Activated CD8-positive, alpha-beta T cell treated with anti-CD3 and anti-CD28 coated beads for 36 hours (primary cell): ENCODE measurements around the gene SP140. TPM values are rescaled to one million over a fixed set of nuclear protein-coding genes. Genes with fewer than 3 reads are reported as not detected.
A peak's percentile ranks its signal among the peaks of the same experiment; 100 is the strongest.

Source experiments
- ATAC-seq: fragments of 200-7000 bp; cut with Tn5 transposase; one replicate; pipeline ENCODE4 v1.10.0; 2021; ENCODE audit warnings: mild to moderate bottlenecking, moderate library complexity
- CTCF ChIA-PET: fragments of 350-600 bp; sonication (Branson Sonifier 250); formaldehyde crosslinking; loops from one replicate; lab custom pipeline; 2021; ENCODE audit warnings: antibody characterized with exemption; lab: Charles Lee
- POLR2A ChIA-PET: fragments of 350-600 bp; sonication (Branson Sonifier 250); formaldehyde crosslinking; loops from one replicate; lab custom pipeline; 2021; ENCODE audit warnings: antibody characterized with exemption; lab: Charles Lee
- DNase-seq: peaks from one replicate; pipeline ENCODE4 v3.0.0-alpha.2; 2020
- H3K27ac Mint-ChIP-seq: one replicate; pipeline ENCODE4 v1.8.0; 2021; ENCODE audit warnings: mild to moderate bottlenecking, mixed read lengths
- H3K27me3 Mint-ChIP-seq: one replicate; pipeline ENCODE4 v1.8.0; 2021; ENCODE audit warnings: mixed read lengths
- H3K36me3 Mint-ChIP-seq: one replicate; pipeline ENCODE4 v1.8.0; 2021; ENCODE audit warnings: low read depth, mixed read lengths
- H3K4me1 Mint-ChIP-seq: one replicate; pipeline ENCODE4 v1.8.0; 2021; ENCODE audit warnings: low read depth, mixed read lengths
- H3K4me3 Mint-ChIP-seq: one replicate; pipeline ENCODE4 v1.8.0; 2021; ENCODE audit warnings: mild to moderate bottlenecking, moderate library complexity, mixed read lengths
- H3K9me3 Mint-ChIP-seq: one replicate; pipeline ENCODE4 v1.8.0; 2021; ENCODE audit warnings: mixed read lengths
- intact Hi-C: fragments of 100-400 bp; cut with micrococcal nuclease; formaldehyde crosslinking; loops from one replicate; pipeline ENCODE4 v1.10.0; 2022
- total RNA-seq, 2 experiments: library from RNA; stranded (reverse); gene quantifications; one replicate each; pipeline ENCODE4 v1.2.3, GENCODE V29; 2021
- TF ChIP-seq, protein P1 (sequence below): fragments of 200-600 bp; IDR thresholded peaks from one replicate; pipeline ENCODE4 v1.8.0; 2022; ENCODE audit warnings: antibody characterized with exemption, mild to moderate bottlenecking

The SP140 gene
- total RNA-seq, 2 experiments from 2014 or later = 78.1 to 78.3 TPM

DNA sequence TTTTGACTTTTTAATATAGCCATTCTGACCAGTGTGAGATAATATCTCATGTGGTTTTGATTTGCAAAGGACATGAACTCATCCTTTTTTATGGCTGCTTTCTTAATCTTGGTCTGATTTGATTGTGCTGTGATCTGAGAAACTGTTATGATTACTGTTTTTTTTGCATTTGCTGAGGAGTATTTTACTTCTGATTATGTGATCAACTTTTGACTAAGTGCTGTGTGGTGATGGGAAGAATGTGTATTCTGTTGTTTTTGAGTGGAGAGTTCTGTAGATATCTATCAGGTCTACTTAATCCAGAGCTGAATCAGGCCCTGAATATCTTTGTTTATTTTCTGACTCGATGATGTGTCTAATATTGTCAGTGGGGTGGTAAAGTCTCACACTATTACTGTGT, 118.2 kb downstream of the SP140 start:
- ATAC-seq (peak; percentile 12), DNase-seq (no peak)
- CTCF ChIA-PET = no interaction called here
- H3K4me3 Mint-ChIP-seq = no peak overlapping the region
- POLR2A ChIA-PET = interaction anchor here (1.1 kb wide), 1 partner anchor 37 kb away, joined by 3 read pairs; no protein-coding TSS in a partner anchor
- peaks cover 71% of the 10 kb centered on the region for H3K36me3 Mint-ChIP-seq
- H3K4me1 Mint-ChIP-seq = peaks cover 55% of the 10 kb centered on the region
- TF ChIP-seq, protein P1, sequence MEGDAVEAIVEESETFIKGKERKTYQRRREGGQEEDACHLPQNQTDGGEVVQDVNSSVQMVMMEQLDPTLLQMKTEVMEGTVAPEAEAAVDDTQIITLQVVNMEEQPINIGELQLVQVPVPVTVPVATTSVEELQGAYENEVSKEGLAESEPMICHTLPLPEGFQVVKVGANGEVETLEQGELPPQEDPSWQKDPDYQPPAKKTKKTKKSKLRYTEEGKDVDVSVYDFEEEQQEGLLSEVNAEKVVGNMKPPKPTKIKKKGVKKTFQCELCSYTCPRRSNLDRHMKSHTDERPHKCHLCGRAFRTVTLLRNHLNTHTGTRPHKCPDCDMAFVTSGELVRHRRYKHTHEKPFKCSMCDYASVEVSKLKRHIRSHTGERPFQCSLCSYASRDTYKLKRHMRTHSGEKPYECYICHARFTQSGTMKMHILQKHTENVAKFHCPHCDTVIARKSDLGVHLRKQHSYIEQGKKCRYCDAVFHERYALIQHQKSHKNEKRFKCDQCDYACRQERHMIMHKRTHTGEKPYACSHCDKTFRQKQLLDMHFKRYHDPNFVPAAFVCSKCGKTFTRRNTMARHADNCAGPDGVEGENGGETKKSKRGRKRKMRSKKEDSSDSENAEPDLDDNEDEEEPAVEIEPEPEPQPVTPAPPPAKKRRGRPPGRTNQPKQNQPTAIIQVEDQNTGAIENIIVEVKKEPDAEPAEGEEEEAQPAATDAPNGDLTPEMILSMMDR = no peak
- intact Hi-C loops = no loop called here
- peak overlapping the region; percentile 66 for H3K27ac Mint-ChIP-seq
- H3K27me3 Mint-ChIP-seq = no peaks in the 10 kb centered on the region
- H3K9me3 Mint-ChIP-seq = peaks cover 41% of the 10 kb centered on the region

DNA sequence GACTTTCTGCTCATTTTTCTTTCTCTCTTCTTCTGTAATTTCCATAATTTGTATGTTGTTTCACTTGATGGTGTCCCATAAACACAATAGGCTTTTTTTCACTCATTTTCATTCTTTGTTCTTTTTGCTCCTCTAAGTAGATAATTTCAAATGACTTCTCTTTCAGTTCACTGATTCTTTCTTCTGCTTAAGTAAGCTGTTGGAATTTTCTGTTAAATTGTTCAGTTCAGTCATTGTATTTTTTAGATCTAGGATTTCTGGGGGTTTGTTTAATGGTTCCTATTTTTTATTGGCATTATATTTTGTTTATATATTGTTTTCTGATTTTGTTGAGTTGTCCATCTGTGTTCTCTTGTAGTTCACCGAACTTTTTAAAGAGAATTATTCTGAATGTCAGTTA, 120.9 kb downstream of the SP140 start:
- ChIA-PET POLR2A (interaction anchor here (1.0 to 1.9 kb wide), 5 partner anchors 17 to 91 kb away, joined by 3 to 9 read pairs (median 3); partner anchors contain the start of gene SP140L), CTCF (no interaction called here)
- TF ChIP-seq, protein P1 = no peak
- Mint-ChIP-seq H3K4me1 (peaks cover 76% of the 10 kb centered on the region), H3K4me3 (no peak overlapping the region), H3K27me3 (no peaks in the 10 kb centered on the region), H3K36me3 (peaks cover 78% of the 10 kb centered on the region), H3K27ac (peak overlapping the region; percentile 31), H3K9me3 (peaks cover 39% of the 10 kb centered on the region)
- DNase-seq = no peak
- intact Hi-C loops = no loop called here
- ATAC-seq = no peak

DNA sequence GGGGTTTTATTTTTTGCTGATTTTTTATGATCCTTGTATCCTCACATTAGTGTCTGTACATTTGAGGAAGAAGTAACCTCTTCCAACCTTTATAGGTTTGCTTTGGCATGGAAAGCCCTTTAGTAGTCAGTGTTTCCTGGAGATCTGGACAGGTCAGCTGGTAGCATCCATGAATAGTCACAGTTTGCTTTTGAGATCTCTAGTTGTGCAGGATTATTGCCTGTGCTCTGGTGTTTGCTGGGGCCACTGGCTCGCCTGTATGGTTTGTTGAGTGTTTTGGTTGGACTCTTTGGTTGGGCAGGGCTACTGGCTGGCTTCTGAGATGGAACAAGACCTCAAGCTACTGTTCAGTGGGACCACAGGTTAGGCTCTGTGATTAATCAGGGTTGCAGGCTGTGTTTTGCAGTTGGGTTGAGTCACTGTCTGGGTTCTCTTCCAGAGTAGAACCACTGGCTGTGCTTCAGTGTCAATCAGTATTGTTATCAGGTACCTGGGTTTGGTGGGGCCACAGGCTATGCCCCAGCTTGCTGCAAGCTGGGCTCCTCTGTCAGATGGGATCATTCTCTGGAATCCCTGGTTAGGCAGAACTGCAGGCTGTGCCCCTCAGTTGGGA, 121.5 kb downstream of the SP140 start:
- Mint-ChIP-seq H3K36me3 (peaks cover 79% of the 10 kb centered on the region), H3K27ac (peak overlapping the region; percentile 94), H3K27me3 (no peaks in the 10 kb centered on the region), H3K9me3 (peaks cover 39% of the 10 kb centered on the region), H3K4me3 (no peak overlapping the region), H3K4me1 (peaks cover 79% of the 10 kb centered on the region)
- ChIA-PET CTCF (interaction anchor here (0.9 to 1.4 kb wide), 2 partner anchors 11 to 13 kb away, joined by 3 to 4 read pairs; no protein-coding TSS in a partner anchor), POLR2A (interaction anchor here (1.0 to 1.9 kb wide), 6 partner anchors 11 to 92 kb away, joined by 3 to 9 read pairs (median 4); partner anchors contain the start of gene SP140L)
- DNase-seq (no peak), ATAC-seq (peak; percentile 55)
- intact Hi-C loops = no loop called here
- TF ChIP-seq, protein P1 = no peak

DNA sequence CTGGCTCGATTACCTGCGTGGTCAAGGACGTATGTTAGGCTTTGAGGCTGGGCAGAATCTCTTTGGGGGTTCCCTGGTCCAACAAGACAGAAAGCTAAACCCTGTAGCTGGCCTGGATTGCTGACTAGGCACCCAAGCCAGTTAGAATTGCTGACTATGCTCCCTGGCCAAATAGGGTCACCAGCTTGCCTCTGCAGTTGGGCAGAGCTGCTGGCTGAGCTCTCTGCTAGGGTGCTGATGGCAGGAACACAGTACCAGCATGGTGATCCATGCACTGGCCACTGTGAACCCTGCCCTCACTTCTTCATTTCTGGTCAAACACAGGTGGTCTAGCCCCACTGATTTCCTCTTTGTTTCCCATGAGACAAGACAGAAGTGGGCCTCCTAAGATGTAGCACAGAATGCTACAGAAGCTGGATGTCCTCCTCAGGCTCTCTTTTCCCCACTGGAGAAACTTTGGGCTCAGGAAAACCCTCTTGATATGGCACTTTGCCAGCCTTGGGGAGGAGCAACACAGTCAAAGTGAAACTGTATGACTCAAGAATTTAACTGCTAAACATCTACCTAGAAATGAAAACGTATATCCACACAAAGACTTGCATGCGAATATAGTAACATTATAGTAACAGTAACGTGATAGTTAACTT, 122.2 kb downstream of the SP140 start:
- DNase-seq (peak; percentile 63), ATAC-seq (peak; percentile 71)
- Mint-ChIP-seq H3K36me3 (peaks cover 76% of the 10 kb centered on the region), H3K27ac (peak overlapping the region; percentile 94), H3K9me3 (peaks cover 38% of the 10 kb centered on the region), H3K4me1 (peaks cover 76% of the 10 kb centered on the region), H3K4me3 (peak overlapping the region; percentile 45), H3K27me3 (no peaks in the 10 kb centered on the region)
- CTCF ChIA-PET = interaction anchor here (0.9 to 1.5 kb wide), 4 partner anchors 12 to 20 kb away, joined by 3 to 4 read pairs (median 4); no protein-coding TSS in a partner anchor
- TF ChIP-seq, protein P1 = no peak
- intact Hi-C loops = no loop called here
- POLR2A ChIA-PET = interaction anchor here (1.0 to 1.9 kb wide), 5 partner anchors 12 to 84 kb away, joined by 3 to 9 read pairs (median 4); no protein-coding TSS in a partner anchor
